HEK293 (cell line): ENCODE measurements around the gene MMD.

Source experiments
- CTCF ChIA-PET: fragments of 350-600 bp; formaldehyde crosslinking; extraction: SDS; loops from one replicate; lab custom pipeline; 2021; ENCODE audit warnings: antibody characterized with exemption; lab: Yijun Ruan, JAX
- POLR2A ChIA-PET: fragments of 300-600 bp; formaldehyde crosslinking; extraction: SDS; loops from one replicate; lab custom pipeline; 2020; ENCODE audit warnings: antibody characterized with exemption, inconsistent platforms; lab: Yijun Ruan, JAX
- H3K27ac ChIP-seq: fragments of 200-500 bp; sonication (Bioruptor generic); 2 replicates; pipeline ENCODE4 v1.5.1; 2014; ENCODE audit warnings: low read depth, low read length, control low read depth, inconsistent platforms; ENCODE audit errors: extremely low read depth
- H3K36me3 ChIP-seq, 2 experiments: fragments of 200-500 bp in 1 of 2; sonication (Bioruptor generic) in 1 of 2; 1 replicate in 1 of 2; 2 replicates in 1 of 2; pipeline ENCODE4 v1.5.1; 2014 to 2017; ENCODE audit warnings: inconsistent platforms in 2 of 2, low read length in 2 of 2; ENCODE audit not compliant: control insufficient read depth in 2 of 2, insufficient read depth in 1 of 2
- H3K4me1 ChIP-seq: fragments of 200-500 bp; sonication (Bioruptor generic); 2 replicates; pipeline ENCODE4 v1.5.1; 2014; ENCODE audit warnings: mild to moderate bottlenecking, low read length, inconsistent platforms; ENCODE audit not compliant: control insufficient read depth, insufficient read depth
- H3K4me3 ChIP-seq: 2 replicates; pipeline ENCODE4 v1.5.1; 2011; ENCODE audit warnings: low read depth, mild to moderate bottlenecking, control low read depth, low read length, moderate library complexity
- H3K9me3 ChIP-seq: fragments of 200-500 bp; sonication (Bioruptor generic); 2 replicates; pipeline ENCODE4 v1.5.1; 2014; ENCODE audit warnings: low read depth, low read length, inconsistent platforms; ENCODE audit not compliant: control insufficient read depth, insufficient read depth
- KLF1 ChIP-seq: fragments of 450-650 bp; formaldehyde crosslinking; IDR thresholded peaks from 2 replicates; pipeline ENCODE4 v1.5.1; 2016; ENCODE audit warnings: missing biosample characterization, missing genetic modification characterization
- SP2 ChIP-seq: fragments of 450-650 bp; formaldehyde crosslinking; IDR thresholded peaks from 2 replicates; pipeline ENCODE4 v1.5.1; 2016; ENCODE audit warnings: missing biosample characterization, missing genetic modification characterization
- SP7 ChIP-seq: fragments of 450-650 bp; formaldehyde crosslinking; IDR thresholded peaks from 2 replicates; pipeline ENCODE4 v1.5.1; 2016; ENCODE audit warnings: missing biosample characterization, missing genetic modification characterization
- ZBTB1 ChIP-seq: fragments of 450-650 bp; formaldehyde crosslinking; IDR thresholded peaks from 2 replicates; pipeline ENCODE4 v1.5.1; 2016; ENCODE audit warnings: missing biosample characterization, missing genetic modification characterization
- ZFP69B ChIP-seq: fragments of 450-650 bp; formaldehyde crosslinking; IDR thresholded peaks from 2 replicates; pipeline ENCODE4 v1.5.1; 2016; ENCODE audit warnings: missing biosample characterization, missing genetic modification characterization
- ZNF132 ChIP-seq: fragments of 450-650 bp; formaldehyde crosslinking; IDR thresholded peaks from 2 replicates; pipeline ENCODE4 v1.5.1; 2017; ENCODE audit warnings: missing biosample characterization, missing genetic modification characterization, borderline replicate concordance
- ZNF214 ChIP-seq: fragments of 450-650 bp; formaldehyde crosslinking; IDR thresholded peaks from 2 replicates; pipeline ENCODE4 v1.5.1; 2017; ENCODE audit warnings: missing biosample characterization, mild to moderate bottlenecking, missing genetic modification characterization, borderline replicate concordance
- ZNF266 ChIP-seq: fragments of 450-650 bp; formaldehyde crosslinking; IDR thresholded peaks from 2 replicates; pipeline ENCODE4 v1.5.1; 2016; ENCODE audit warnings: missing biosample characterization, missing genetic modification characterization, low read depth
- ZNF335 ChIP-seq: fragments of 450-650 bp; formaldehyde crosslinking; conservative IDR thresholded peaks from 2 replicates; pipeline ENCODE4 v1.5.1; 2016; ENCODE audit warnings: missing biosample characterization, missing genetic modification characterization
- ZNF354C ChIP-seq: fragments of 450-650 bp; formaldehyde crosslinking; IDR thresholded peaks from 2 replicates; pipeline ENCODE4 v1.5.1; 2016; ENCODE audit warnings: missing biosample characterization, missing genetic modification characterization, low read depth, borderline replicate concordance
- ZNF510 ChIP-seq: fragments of 450-650 bp; formaldehyde crosslinking; IDR thresholded peaks from 2 replicates; pipeline ENCODE4 v1.5.1; 2018; ENCODE audit warnings: mild to moderate bottlenecking, missing genetic modification characterization, missing biosample characterization; ENCODE audit not compliant: insufficient replicate concordance
- ZNF664 ChIP-seq: fragments of 450-650 bp; formaldehyde crosslinking; IDR thresholded peaks from 2 replicates; pipeline ENCODE4 v1.5.1; 2016; ENCODE audit warnings: missing biosample characterization, missing genetic modification characterization
- ZSCAN23 ChIP-seq: fragments of 450-650 bp; formaldehyde crosslinking; IDR thresholded peaks from 2 replicates; pipeline ENCODE4 v1.5.1; 2016; ENCODE audit warnings: missing biosample characterization, missing genetic modification characterization
- TF ChIP-seq, protein P1 (sequence below): fragments of 450-650 bp; formaldehyde crosslinking; IDR thresholded peaks from 2 replicates; pipeline ENCODE4 v1.5.0; 2017; ENCODE audit warnings: missing biosample characterization, missing genetic modification characterization, borderline replicate concordance
- TF ChIP-seq, protein P2 (sequence below): fragments of 450-650 bp; formaldehyde crosslinking; conservative IDR thresholded peaks from 2 replicates; pipeline ENCODE4 v1.5.1; 2016; ENCODE audit warnings: low read depth, missing biosample characterization, missing genetic modification characterization
- TF ChIP-seq, protein P3 (sequence below): fragments of 450-650 bp; formaldehyde crosslinking; IDR thresholded peaks from 2 replicates; pipeline ENCODE4 v1.5.1; 2016; ENCODE audit warnings: missing biosample characterization, missing genetic modification characterization

MMD gene

DNA sequence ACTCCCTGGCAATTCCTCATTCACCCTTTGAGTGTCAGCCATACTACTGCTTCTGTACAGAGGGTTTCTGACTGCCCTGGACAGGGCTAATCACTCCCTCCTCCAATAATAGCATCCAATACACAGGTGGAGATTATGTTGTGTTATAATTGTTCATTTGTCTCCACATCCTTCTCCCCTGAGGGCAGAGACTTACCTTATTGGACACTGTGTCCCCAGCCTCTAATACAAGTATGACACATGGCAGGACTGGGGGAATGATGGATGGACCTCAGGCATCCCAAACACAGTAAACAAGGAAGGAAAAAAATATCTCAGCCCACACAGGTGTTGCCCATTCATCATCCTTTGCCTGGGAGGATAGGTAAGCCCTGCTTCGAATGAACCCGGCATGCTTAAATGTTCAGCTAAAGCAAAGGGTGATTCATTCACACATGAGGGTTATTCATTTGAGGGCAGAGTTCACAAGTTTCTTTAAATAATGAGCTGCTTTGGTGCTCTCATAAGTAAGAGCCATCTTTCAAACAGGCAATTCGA lies 34.8 kb downstream of the MMD start:
- Histone ChIP-seq H3K9me3 (no peaks in the 10 kb centered on the region), H3K4me3 (no peak overlapping the region), H3K4me1 (no peaks in the 10 kb centered on the region), H3K27ac (no peak overlapping the region)
- ChIA-PET CTCF (no interaction called here), POLR2A (no interaction called here)
- no peak for TF ChIP-seq ZNF132 (tag by site-specific recombination)
- TF ChIP-seq, protein P1, sequence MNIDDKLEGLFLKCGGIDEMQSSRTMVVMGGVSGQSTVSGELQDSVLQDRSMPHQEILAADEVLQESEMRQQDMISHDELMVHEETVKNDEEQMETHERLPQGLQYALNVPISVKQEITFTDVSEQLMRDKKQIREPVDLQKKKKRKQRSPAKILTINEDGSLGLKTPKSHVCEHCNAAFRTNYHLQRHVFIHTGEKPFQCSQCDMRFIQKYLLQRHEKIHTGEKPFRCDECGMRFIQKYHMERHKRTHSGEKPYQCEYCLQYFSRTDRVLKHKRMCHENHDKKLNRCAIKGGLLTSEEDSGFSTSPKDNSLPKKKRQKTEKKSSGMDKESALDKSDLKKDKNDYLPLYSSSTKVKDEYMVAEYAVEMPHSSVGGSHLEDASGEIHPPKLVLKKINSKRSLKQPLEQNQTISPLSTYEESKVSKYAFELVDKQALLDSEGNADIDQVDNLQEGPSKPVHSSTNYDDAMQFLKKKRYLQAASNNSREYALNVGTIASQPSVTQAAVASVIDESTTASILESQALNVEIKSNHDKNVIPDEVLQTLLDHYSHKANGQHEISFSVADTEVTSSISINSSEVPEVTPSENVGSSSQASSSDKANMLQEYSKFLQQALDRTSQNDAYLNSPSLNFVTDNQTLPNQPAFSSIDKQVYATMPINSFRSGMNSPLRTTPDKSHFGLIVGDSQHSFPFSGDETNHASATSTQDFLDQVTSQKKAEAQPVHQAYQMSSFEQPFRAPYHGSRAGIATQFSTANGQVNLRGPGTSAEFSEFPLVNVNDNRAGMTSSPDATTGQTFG (tag by site-specific recombination) = no peak
- TF ChIP-seq, protein P2, sequence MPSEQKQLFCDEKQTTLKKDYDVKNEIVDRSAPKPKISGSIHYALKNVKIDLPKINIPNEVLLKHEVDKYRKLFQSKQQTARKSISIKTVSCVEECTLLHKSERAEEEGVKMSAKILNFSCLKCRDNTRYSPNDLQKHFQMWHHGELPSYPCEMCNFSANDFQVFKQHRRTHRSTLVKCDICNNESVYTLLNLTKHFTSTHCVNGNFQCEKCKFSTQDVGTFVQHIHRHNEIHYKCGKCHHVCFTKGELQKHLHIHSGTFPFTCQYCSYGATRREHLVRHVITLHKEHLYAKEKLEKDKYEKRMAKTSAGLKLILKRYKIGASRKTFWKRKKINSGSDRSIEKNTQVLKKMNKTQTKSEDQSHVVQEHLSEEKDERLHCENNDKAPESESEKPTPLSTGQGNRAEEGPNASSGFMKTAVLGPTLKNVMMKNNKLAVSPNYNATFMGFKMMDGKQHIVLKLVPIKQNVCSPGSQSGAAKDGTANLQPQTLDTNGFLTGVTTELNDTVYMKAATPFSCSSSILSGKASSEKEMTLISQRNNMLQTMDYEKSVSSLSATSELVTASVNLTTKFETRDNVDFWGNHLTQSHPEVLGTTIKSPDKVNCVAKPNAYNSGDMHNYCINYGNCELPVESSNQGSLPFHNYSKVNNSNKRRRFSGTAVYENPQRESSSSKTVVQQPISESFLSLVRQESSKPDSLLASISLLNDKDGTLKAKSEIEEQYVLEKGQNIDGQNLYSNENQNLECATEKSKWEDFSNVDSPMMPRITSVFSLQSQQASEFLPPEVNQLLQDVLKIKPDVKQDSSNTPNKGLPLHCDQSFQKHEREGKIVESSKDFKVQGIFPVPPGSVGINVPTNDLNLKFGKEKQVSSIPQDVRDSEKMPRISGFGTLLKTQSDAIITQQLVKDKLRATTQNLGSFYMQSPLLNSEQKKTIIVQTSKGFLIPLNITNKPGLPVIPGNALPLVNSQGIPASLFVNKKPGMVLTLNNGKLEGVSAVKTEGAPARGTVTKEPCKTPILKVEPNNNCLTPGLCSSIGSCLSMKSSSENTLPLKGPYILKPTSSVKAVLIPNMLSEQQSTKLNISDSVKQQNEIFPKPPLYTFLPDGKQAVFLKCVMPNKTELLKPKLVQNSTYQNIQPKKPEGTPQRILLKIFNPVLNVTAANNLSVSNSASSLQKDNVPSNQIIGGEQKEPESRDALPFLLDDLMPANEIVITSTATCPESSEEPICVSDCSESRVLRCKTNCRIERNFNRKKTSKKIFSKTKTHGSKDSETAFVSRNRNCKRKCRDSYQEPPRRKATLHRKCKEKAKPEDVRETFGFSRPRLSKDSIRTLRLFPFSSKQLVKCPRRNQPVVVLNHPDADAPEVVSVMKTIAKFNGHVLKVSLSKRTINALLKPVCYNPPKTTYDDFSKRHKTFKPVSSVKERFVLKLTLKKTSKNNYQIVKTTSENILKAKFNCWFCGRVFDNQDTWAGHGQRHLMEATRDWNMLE (tag by site-specific recombination) = no peak
- TF ChIP-seq ZNF354C (tag by site-specific recombination) = no peak
- TF ChIP-seq ZNF214 (tag by site-specific recombination) = no peak
- no peak for TF ChIP-seq ZNF664 (tag by site-specific recombination)
- no peak for TF ChIP-seq SP2
- no peak for TF ChIP-seq ZNF266
- TF ChIP-seq SP7 (tag by site-specific recombination) = no peak
- no peak for TF ChIP-seq ZSCAN23 (tag by site-specific recombination)
- no peak for TF ChIP-seq ZNF335 (tag by site-specific recombination)
- TF ChIP-seq, protein P3, sequence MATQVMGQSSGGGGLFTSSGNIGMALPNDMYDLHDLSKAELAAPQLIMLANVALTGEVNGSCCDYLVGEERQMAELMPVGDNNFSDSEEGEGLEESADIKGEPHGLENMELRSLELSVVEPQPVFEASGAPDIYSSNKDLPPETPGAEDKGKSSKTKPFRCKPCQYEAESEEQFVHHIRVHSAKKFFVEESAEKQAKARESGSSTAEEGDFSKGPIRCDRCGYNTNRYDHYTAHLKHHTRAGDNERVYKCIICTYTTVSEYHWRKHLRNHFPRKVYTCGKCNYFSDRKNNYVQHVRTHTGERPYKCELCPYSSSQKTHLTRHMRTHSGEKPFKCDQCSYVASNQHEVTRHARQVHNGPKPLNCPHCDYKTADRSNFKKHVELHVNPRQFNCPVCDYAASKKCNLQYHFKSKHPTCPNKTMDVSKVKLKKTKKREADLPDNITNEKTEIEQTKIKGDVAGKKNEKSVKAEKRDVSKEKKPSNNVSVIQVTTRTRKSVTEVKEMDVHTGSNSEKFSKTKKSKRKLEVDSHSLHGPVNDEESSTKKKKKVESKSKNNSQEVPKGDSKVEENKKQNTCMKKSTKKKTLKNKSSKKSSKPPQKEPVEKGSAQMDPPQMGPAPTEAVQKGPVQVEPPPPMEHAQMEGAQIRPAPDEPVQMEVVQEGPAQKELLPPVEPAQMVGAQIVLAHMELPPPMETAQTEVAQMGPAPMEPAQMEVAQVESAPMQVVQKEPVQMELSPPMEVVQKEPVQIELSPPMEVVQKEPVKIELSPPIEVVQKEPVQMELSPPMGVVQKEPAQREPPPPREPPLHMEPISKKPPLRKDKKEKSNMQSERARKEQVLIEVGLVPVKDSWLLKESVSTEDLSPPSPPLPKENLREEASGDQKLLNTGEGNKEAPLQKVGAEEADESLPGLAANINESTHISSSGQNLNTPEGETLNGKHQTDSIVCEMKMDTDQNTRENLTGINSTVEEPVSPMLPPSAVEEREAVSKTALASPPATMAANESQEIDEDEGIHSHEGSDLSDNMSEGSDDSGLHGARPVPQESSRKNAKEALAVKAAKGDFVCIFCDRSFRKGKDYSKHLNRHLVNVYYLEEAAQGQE (tag by site-specific recombination) = no peak
- no peak for TF ChIP-seq ZBTB1 (tag by site-specific recombination)
- TF ChIP-seq ZNF510 (tag by site-specific recombination) = no peak
- TF ChIP-seq KLF1 (tag by site-specific recombination) = no peak
- TF ChIP-seq ZFP69B (tag by site-specific recombination) = no peak
- TF ChIP-seq, all 188 proteins: peak for 0
- no peaks in the 10 kb centered on the region for H3K36me3 ChIP-seq
